ENCODE results near the gene EYA3.
"Not testable (repeated sequence)": the region's sequence is repeated elsewhere in the genome, so short reads cannot be mapped to it uniquely, and the experiment has no call there.

Gene EYA3

GRCh38 chr1:27994526-27994925 lies 93.9 kb downstream of the EYA3 start:
- not testable (repeated sequence) for H3K4me3 Mint-ChIP-seq, DNase-seq, H3K9me3 Mint-ChIP-seq, H3K27me3 Mint-ChIP-seq
- Mint-ChIP-seq H3K36me3 (ENCODE audit: low read depth) (peaks cover 85% of the 10 kb centered on the region), H3K4me1 (ENCODE audit: low read depth) (peaks cover 29% of the 10 kb centered on the region), H3K27ac (peak overlapping the region; percentile 20)

- H3K27ac Mint-ChIP-seq = peak overlapping the region; percentile 20
Measured at GRCh38 chr1:27994060-27994459, 94.3 kb downstream of the EYA3 start.

GRCh38 chr1:27993241-27993640 lies 95.2 kb downstream of the EYA3 start:
- H3K36me3 Mint-ChIP-seq (ENCODE audit: low read depth) = peaks cover 89% of the 10 kb centered on the region
- H3K4me1 Mint-ChIP-seq (ENCODE audit: low read depth) = peaks cover 29% of the 10 kb centered on the region
- no peaks in the 10 kb centered on the region for H3K27me3 Mint-ChIP-seq
- DNase-seq = no peak
- no peak overlapping the region for H3K4me3 Mint-ChIP-seq
- no peaks in the 10 kb centered on the region for H3K9me3 Mint-ChIP-seq
- H3K27ac Mint-ChIP-seq = peak overlapping the region; percentile 92

More at GRCh38 chr1:27994060-27994459, 94.3 kb downstream of the EYA3 start:
- Mint-ChIP-seq H3K27me3 (no peaks in the 10 kb centered on the region), H3K4me3 (no peak overlapping the region), H3K4me1 (ENCODE audit: low read depth) (peaks cover 29% of the 10 kb centered on the region), H3K9me3 (no peaks in the 10 kb centered on the region), H3K36me3 (ENCODE audit: low read depth) (peaks cover 86% of the 10 kb centered on the region)
- DNase-seq = no peak

- no peaks in the 10 kb centered on the region for H3K9me3 Mint-ChIP-seq
- peaks cover 89% of the 10 kb centered on the region for H3K36me3 Mint-ChIP-seq (ENCODE audit: low read depth)
- peaks cover 29% of the 10 kb centered on the region for H3K4me1 Mint-ChIP-seq (ENCODE audit: low read depth)
- no peak overlapping the region for H3K4me3 Mint-ChIP-seq
- DNase-seq = peak; percentile 45
- no peaks in the 10 kb centered on the region for H3K27me3 Mint-ChIP-seq
- H3K27ac Mint-ChIP-seq = peak overlapping the region; percentile 92
Measured at GRCh38 chr1:27992276-27992675, 96.1 kb downstream of the EYA3 start.

GRCh38 chr1:27990920-27991537 lies 97.4 kb downstream of the EYA3 start:
- H3K4me1 Mint-ChIP-seq (ENCODE audit: low read depth) = peaks cover 29% of the 10 kb centered on the region
- peak overlapping the region; percentile 27 for H3K27ac Mint-ChIP-seq
- no peak overlapping the region for H3K4me3 Mint-ChIP-seq
- DNase-seq = no peak
- peaks cover 82% of the 10 kb centered on the region for H3K36me3 Mint-ChIP-seq (ENCODE audit: low read depth)
- no peaks in the 10 kb centered on the region for H3K27me3 Mint-ChIP-seq
- H3K9me3 Mint-ChIP-seq = no peaks in the 10 kb centered on the region

GRCh38 chr1:27981145-27981544 lies 107.3 kb downstream of the EYA3 start:
- no peak overlapping the region for H3K4me3 Mint-ChIP-seq
- peaks cover 4% of the 10 kb centered on the region for H3K4me1 Mint-ChIP-seq (ENCODE audit: low read depth)
- DNase-seq = no peak
- H3K27me3 Mint-ChIP-seq = no peaks in the 10 kb centered on the region
- H3K9me3 Mint-ChIP-seq = no peaks in the 10 kb centered on the region
- peaks cover 36% of the 10 kb centered on the region for H3K36me3 Mint-ChIP-seq (ENCODE audit: low read depth)
- H3K27ac Mint-ChIP-seq = peak overlapping the region; percentile 59

GRCh38 chr1:27980216-27980845 lies 108.1 kb downstream of the EYA3 start:
- Mint-ChIP-seq H3K4me1 (ENCODE audit: low read depth) (peaks cover 4% of the 10 kb centered on the region), H3K27me3 (no peaks in the 10 kb centered on the region), H3K27ac (peak overlapping the region; percentile 59), H3K4me3 (no peak overlapping the region), H3K9me3 (no peaks in the 10 kb centered on the region), H3K36me3 (ENCODE audit: low read depth) (peaks cover 34% of the 10 kb centered on the region)
- no peak for DNase-seq

GRCh38 chr1:27979859-27980201 lies 108.6 kb downstream of the EYA3 start:
- DNase-seq = no peak
- Mint-ChIP-seq H3K9me3 (no peaks in the 10 kb centered on the region), H3K4me1 (ENCODE audit: low read depth) (peaks cover 4% of the 10 kb centered on the region), H3K27me3 (no peaks in the 10 kb centered on the region), H3K4me3 (no peak overlapping the region), H3K36me3 (ENCODE audit: low read depth) (peaks cover 34% of the 10 kb centered on the region), H3K27ac (peak overlapping the region; percentile 59)

GRCh38 chr1:27979151-27979858 lies 109.1 kb downstream of the EYA3 start:
- H3K27ac Mint-ChIP-seq = peak overlapping the region; percentile 76

GRCh38 chr1:27974417-27974781 lies 114.0 kb downstream of the EYA3 start:
- no peak for DNase-seq
- Mint-ChIP-seq H3K27ac (peak overlapping the region; percentile 49), H3K4me1 (ENCODE audit: low read depth) (peaks cover 13% of the 10 kb centered on the region), H3K9me3 (no peaks in the 10 kb centered on the region), H3K4me3 (no peak overlapping the region), H3K36me3 (ENCODE audit: low read depth) (peaks cover 71% of the 10 kb centered on the region), H3K27me3 (no peaks in the 10 kb centered on the region)

More at GRCh38 chr1:27979151-27979858, 109.1 kb downstream of the EYA3 start:
- Mint-ChIP-seq H3K9me3 (no peaks in the 10 kb centered on the region), H3K36me3 (ENCODE audit: low read depth) (peaks cover 36% of the 10 kb centered on the region), H3K27me3 (no peaks in the 10 kb centered on the region), H3K4me1 (ENCODE audit: low read depth) (peaks cover 4% of the 10 kb centered on the region), H3K4me3 (no peak overlapping the region)
- no peak for DNase-seq

- Mint-ChIP-seq H3K4me3 (no peak overlapping the region), H3K36me3 (ENCODE audit: low read depth) (peaks cover 71% of the 10 kb centered on the region), H3K27me3 (no peaks in the 10 kb centered on the region), H3K9me3 (no peaks in the 10 kb centered on the region), H3K4me1 (ENCODE audit: low read depth) (peaks cover 14% of the 10 kb centered on the region), H3K27ac (peak overlapping the region; percentile 49)
- no peak for DNase-seq
Measured at GRCh38 chr1:27973771-27974416, 114.5 kb downstream of the EYA3 start.

GRCh38 chr1:27972141-27972540 lies 116.3 kb downstream of the EYA3 start:
- H3K4me3 Mint-ChIP-seq = no peak overlapping the region
- H3K27me3 Mint-ChIP-seq = no peaks in the 10 kb centered on the region
- no peaks in the 10 kb centered on the region for H3K9me3 Mint-ChIP-seq
- no peak for DNase-seq
- H3K36me3 Mint-ChIP-seq (ENCODE audit: low read depth) = peaks cover 75% of the 10 kb centered on the region
- H3K4me1 Mint-ChIP-seq (ENCODE audit: low read depth) = peaks cover 21% of the 10 kb centered on the region
- H3K27ac Mint-ChIP-seq = peak overlapping the region; percentile 32

- H3K36me3 Mint-ChIP-seq (ENCODE audit: low read depth) = peaks cover 75% of the 10 kb centered on the region
- no peak overlapping the region for H3K4me3 Mint-ChIP-seq
- H3K4me1 Mint-ChIP-seq (ENCODE audit: low read depth) = peaks cover 21% of the 10 kb centered on the region
- H3K27ac Mint-ChIP-seq = no peak overlapping the region
- DNase-seq = no peak
- no peaks in the 10 kb centered on the region for H3K9me3 Mint-ChIP-seq
- H3K27me3 Mint-ChIP-seq = no peaks in the 10 kb centered on the region
Measured at GRCh38 chr1:27971674-27972073, 116.7 kb downstream of the EYA3 start.

GRCh38 chr1:27970401-27970800 lies 118.0 kb downstream of the EYA3 start:
- H3K27ac Mint-ChIP-seq = peak overlapping the region; percentile 72
- no peak overlapping the region for H3K4me3 Mint-ChIP-seq
- H3K4me1 Mint-ChIP-seq (ENCODE audit: low read depth) = peaks cover 21% of the 10 kb centered on the region
- H3K9me3 Mint-ChIP-seq = no peaks in the 10 kb centered on the region
- peaks cover 74% of the 10 kb centered on the region for H3K36me3 Mint-ChIP-seq (ENCODE audit: low read depth)
- H3K27me3 Mint-ChIP-seq = no peaks in the 10 kb centered on the region
- no peak for DNase-seq

GRCh38 chr1:27968692-27969091 lies 119.7 kb downstream of the EYA3 start:
- Mint-ChIP-seq H3K4me3 (no peak overlapping the region), H3K27ac (peak overlapping the region; percentile 79)

More at GRCh38 chr1:27968692-27969091, 119.7 kb downstream of the EYA3 start:
- Mint-ChIP-seq H3K9me3 (no peaks in the 10 kb centered on the region), H3K36me3 (ENCODE audit: low read depth) (peaks cover 79% of the 10 kb centered on the region), H3K27me3 (no peaks in the 10 kb centered on the region), H3K4me1 (ENCODE audit: low read depth) (peaks cover 21% of the 10 kb centered on the region)
- peak; percentile 2 for DNase-seq

Data from activated T-cell treated with anti-CD3 and anti-CD28 coated beads, Interleukin-2, amount 50 U/mL, for 24 hours (primary cell).